Measurements from ENCODE around the gene MLXIP. TPM values are rescaled to one million over a fixed set of nuclear protein-coding genes. Genes with fewer than 3 reads are reported as not detected.

The MLXIP gene
- polyA plus RNA-seq, 3 donors = 25.2 to 27.9 (median 25.5) TPM

DNA sequence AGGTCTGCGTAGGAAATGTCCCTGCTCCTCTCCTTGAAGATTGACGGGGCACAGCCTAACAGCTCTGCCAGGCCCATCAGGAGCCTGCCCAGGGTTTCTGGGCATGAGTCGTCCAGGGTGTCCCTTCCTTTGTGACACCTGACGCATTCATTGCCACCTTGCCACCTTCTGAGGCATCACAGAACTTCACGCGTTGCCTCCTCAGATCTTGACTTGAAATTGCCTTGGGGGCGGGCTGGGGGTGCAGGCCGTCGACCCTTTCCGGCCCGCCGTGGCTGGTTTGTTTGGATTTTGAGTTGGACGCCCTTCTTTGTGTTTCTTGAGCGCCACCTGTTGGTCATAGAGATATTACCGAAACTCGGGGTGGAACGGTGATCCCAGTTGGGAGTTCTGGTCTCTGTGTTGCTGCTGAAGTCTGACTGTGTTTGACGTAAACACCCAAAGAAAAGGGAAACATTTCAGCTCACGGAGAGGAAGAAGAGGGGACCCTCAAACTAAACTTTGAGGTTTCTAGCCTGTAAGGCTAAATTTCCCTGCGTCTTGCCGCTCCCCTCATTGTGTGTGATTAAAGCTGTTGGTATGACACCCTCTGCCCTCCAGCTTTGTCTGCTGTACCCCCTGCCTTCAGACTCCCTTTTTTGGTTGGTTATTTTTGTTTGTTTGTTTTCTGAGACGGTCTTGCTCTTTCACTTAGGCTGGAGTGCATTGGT is 44.6 kb downstream of the MLXIP start:
- peak in 2 of 3 donors; percentile 38 to 65 for DNase-seq (ENCODE audit: low read depth in 3 of 3, low spot score in 2 of 3)

DNA sequence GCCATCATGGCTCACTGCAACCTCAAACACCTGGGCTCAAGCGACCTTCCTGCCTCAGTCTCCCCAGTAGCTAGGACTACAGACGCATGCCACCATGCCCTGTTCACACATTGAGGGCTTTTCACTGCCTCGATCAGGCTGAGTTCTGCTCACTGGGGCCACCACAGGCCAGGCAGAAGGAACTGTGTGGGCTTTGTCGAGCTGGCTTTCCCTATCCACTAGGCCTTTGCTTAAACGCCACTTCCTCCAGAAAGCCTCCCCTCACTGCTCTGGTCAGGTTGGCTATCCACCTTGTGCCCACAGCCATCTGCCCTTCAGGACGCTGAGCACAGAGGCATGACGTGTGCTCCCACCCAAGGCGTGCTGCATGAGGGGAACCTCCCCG is 45.2 kb downstream of the MLXIP start:
- DNase-seq (ENCODE audit: low read depth in 3 of 3, low spot score in 2 of 3) = no peak

DNA sequence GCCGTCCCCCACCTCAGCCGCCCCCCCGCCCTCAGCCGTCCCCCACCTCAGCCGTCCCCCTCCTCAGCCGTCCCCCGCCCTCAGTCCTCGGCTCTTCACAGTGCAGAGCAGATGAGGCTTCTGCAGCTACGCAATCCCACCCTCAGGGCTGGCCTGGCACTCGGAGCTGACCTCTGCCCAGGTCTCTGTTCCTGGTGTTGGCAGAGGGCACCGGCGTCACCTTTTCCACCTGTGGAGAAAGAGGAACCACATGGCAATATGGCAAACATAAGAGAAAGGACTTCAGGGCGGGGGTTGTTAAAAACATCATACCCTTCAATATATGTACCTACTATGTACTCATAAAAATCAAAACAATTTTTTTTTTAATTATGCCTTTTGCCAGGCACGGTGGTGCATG is 45.8 kb downstream of the MLXIP start:
- no peak for DNase-seq (ENCODE audit: low read depth in 3 of 3, low spot score in 2 of 3)

DNA sequence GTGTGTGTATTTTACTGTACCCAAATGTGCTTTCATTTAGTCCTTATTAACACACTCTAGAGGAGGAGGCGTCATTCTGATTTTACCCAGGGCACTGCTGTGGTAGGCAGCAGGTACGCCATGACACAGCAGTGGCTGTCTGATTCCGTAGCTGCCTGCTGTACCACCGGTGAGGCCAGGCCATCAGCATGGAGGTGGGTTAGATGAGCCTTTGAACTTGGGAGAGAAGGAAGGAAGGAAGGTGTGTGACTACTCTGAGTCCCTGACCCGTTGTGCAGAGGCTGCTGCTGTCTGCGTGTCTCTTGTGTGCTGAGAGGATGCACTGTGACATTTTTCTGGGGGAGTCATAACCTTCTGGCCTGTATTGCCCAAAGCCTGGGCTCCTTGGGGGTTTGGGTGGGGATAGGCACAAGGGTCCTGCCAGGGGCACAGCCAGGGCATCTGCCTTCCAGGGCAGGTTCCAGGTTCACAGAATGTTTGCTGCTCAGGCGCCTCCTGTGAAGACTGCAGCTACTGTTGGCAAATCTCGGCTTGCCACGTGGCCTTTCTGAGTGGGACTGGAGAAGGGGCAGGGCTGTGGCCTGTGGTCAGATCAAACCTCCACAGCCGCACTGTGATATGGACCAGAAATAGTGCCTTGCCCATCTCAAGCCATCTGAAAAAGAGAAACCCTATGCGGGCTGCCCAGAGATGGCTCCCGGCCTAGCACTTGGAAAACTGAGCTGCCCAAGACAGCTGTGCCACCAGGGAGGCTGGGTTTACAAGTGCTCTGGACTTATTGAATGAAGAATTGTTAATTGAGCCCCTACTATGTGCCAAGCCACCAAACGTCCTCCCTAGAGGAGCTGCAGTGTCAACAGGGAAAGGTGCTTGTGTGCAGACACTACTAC is 47.1 kb downstream of the MLXIP start:
- DNase-seq (ENCODE audit: low read depth in 3 of 3, low spot score in 2 of 3) = no peak

DNA sequence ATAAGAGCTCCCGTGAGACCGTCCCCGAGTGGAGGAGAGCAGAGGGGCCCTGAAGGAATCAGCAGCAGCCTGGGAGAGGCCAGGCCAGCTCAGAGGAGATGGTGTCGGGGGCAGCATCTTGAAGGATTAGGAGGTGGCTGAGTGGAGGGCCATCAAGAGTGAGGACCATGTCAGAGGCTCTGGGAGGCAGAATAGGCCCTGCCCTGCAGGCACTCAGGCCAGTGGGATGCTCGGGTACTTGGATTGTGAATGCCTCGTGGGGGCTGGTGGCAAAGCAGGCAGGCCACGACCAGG is 47.7 kb downstream of the MLXIP start:
- DNase-seq (ENCODE audit: low read depth in 3 of 3, low spot score in 2 of 3) = no peak

DNA sequence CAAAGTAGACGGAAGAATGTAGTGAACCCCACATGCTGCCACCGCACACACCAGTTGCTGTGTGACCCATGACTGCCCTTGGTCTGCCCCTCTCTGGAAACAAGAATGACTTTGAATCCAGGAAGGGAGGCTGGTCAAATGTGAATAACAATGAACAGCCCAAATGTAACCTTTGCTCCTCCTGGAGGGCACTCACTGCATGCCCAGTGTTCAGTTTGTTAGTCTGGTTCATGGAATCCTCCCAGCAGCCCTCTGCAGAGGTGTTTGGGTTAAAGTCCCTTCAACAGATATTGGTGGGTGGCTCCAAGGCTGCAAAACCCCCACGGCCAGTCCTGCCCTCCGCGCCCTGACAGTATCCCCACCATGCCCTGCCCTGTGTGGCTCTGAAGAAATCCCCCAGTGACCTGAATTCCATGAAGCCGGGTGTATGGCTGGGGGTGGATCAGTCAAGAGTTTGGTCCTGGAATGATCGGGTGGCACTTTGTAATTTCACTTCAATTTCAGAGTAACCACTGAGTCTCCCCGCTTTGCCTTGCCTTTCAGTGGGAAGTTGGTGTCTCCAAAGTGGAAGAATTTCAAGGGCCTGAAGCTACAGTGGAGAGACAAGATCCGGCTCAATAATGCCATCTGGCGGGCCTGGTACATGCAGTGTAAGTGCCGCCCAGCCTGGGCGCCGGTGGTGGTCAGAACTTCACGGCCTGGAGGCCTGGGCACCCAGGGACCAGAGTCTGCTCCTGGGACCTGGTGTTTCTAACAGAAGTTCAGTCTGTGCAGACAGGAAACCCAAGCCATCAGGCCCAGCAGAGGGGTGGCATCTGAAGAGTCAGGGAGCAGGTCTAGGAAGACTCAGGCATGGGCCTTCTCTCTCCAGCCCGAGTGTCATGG is 48.4 kb downstream of the MLXIP start:
- no peak for DNase-seq (ENCODE audit: low read depth in 3 of 3, low spot score in 2 of 3)

DNA sequence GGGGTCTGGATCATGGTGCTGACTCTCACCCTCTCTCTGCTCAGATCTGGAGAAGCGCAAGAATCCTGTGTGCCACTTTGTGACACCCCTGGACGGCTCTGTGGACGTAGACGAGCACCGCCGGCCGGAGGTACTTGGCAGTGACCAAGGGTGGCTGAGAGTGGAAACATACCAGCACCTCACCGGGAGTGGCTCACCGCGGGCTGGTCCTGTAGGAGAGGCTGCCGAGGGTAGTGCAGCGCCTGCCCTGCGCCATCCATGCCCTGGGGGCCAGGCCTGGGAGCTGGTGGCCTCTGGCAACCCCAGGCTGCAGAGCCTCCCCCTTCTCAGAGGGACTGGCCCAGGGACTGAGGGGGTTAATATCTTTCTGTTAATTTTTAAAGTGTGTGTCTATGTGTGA is 49.3 kb downstream of the MLXIP start:
- DNase-seq (ENCODE audit: low read depth in 3 of 3, low spot score in 2 of 3) = no peak

DNA sequence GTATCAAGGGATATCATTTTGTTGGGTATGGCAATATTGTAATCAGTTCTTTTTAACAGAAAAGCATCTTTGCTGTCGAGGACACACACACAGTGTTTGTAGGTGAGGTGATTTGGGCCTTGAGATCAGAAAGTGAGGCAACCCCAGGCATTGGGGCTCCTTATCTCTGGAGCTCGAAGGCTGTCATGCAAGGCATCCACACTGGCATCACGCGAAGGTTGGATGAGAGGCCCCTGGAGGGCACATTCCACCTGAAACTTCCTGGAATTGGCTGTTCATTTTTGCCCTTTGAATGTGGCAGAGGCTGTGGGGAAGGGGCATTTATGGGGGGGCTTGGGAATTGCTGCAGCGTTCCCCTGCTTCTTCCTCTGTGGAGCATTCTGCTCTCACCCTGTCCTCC is 49.9 kb downstream of the MLXIP start:
- DNase-seq (ENCODE audit: low read depth in 3 of 3, low spot score in 2 of 3) = no peak

DNA sequence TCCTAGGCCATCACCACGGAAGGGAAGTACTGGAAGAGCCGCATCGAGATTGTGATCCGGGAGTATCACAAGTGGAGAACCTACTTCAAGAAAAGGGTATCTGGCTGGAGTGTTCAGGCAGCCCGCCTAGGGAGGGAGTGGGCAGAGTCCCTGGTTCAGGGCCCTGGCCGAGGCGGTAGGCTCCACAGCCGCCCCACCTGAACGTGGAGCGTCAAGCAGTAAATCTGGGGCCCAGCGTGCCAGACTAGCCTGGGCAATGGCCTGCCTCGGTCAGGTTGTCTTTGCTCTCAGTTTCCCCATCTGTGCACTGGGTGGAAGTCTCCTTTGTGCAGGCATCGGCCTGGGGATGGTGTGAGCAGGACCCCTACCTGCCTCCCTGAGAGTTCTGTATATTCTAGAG is 50.6 kb downstream of the MLXIP start:
- no peak for DNase-seq (ENCODE audit: low read depth in 3 of 3, low spot score in 2 of 3)

DNA sequence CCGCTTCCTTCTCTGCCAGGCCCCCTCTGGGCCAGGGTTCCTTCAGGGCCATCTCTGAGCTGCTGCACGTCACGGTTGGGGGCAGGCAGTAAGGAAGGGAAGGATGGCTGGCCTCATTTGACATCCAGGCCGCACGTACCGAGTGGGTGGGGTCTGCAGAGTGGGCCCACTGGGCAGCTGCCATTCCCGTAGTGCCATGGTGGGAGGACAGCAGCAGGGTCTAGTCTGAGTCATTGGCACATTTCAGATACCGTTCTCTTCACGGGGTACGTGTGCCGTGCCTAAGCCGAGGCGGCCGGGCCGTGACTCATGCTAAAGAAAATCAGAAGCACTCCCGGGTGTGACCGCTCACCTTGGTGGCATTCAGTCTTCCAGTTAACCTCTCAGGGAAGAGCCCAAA is 51.6 kb downstream of the MLXIP start:
- DNase-seq (ENCODE audit: low read depth in 3 of 3, low spot score in 2 of 3) = no peak

DNA sequence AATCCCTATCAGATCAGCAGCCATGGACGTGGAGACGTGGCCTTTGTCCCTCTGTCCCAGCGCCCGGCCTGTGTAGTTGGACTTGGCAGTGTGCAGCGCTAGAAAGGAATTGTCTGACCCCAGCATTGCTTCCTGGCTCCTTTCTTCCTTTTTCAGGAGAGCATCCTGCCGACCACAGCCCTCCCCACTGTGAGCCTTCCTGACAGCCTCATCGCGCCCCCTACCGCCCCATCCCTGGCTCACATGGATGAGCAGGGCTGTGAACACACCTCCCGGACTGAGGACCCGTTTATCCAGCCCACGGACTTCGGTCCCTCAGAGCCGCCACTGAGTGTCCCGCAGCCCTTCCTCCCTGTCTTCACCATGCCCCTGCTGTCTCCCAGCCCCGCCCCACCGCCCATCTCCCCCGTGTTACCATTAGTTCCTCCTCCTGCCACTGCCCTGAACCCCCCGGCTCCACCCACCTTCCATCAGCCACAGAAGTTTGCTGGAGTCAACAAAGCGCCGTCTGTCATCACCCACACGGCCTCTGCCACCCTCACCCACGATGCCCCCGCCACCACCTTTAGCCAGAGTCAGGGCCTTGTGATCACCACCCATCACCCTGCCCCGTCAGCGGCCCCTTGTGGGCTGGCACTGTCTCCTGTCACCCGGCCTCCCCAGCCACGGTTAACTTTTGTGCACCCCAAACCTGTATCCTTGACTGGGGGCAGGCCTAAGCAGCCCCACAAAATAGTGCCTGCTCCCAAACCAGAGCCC is 54.8 kb downstream of the MLXIP start:
- DNase-seq (ENCODE audit: low read depth in 3 of 3, low spot score in 2 of 3) = no peak

DNA sequence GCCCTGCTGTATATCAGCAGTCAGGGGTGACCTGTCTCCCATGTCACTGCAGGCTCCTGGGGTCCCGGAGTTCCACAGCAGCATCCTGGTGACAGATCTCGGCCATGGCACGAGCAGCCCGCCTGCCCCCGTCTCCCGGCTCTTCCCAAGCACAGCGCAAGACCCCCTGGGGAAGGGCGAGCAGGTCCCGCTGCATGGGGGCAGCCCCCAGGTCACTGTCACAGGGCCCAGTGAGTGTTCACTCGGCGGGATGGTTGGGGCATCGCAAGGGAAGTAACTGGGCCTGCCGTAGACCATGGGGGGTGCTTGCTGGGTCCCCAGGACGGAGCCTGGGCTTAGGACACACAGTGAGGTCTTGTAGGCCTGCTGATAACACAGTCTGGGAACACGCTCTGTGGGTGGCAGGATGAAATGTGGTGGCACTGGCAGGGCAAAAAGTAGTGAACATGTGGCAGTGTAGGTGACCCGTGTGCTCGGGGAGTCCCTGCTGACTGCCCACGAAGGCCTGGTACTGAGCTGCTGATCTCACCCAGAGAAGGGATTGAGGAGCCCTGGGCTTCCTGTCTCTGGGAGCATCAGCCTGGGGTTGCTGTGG is 57.0 kb downstream of the MLXIP start:
- no peak for DNase-seq (ENCODE audit: low read depth in 3 of 3, low spot score in 2 of 3)

DNA sequence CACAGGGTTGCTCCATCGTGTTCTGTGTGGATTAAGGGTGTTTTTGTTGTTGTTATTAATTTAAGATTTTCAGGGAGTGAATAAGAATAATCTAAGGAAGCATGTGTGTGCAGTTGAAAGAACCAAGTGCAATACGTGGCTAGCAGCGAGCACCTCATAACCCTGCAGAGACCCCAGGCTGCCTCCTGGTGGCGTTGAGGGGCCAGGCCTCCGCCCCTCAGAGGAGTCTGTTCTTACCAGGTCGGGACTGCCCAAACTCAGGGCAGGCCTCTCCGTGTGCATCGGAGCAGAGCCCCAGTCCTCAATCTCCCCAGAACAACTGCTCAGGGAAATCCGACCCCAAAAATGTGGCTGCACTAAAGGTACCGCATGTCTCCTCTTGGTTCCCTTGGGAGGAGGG is 58.7 kb downstream of the MLXIP start:
- DNase-seq (ENCODE audit: low read depth in 3 of 3, low spot score in 2 of 3) = no peak

DNA sequence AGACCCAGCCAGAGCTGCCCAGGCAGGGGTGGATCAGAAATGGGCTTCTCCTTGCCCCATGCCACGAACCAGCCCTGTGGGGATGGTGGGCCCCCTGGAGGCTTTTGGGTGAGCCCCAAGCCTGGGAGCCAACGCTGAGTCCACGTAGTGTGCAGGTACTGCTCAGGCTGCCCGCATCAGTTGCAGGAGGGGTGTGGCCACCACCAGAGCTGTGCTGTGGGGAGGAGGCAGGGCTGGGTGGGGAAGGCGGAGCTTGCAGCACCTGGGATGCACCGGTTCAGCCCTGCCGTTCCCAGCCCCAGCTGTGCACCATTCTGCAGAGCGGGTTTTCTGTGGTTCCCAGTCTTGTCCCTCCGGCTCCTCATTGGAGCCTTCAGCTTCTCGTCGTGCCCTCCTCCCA is 59.1 kb downstream of the MLXIP start:
- DNase-seq (ENCODE audit: low read depth in 3 of 3, low spot score in 2 of 3) = peak in 1 of 3 donors; percentile 12

DNA sequence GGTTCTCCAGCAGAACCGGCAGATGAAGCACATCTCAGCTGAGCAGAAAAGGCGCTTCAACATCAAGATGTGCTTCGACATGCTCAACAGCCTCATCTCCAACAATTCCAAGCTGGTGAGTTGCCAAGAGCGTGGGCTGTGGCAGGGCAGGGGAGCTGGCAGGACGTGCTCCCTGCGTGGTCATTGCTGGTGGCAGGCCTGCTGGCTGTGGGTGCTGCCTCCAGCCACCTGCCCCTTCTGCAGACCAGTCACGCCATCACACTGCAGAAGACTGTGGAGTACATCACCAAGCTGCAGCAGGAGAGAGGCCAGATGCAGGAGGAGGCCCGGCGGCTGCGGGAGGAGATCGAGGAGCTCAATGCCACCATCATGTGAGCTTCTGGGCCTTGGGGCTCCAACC is 59.6 kb downstream of the MLXIP start:
- DNase-seq (ENCODE audit: low read depth in 3 of 3, low spot score in 2 of 3) = no peak

DNA sequence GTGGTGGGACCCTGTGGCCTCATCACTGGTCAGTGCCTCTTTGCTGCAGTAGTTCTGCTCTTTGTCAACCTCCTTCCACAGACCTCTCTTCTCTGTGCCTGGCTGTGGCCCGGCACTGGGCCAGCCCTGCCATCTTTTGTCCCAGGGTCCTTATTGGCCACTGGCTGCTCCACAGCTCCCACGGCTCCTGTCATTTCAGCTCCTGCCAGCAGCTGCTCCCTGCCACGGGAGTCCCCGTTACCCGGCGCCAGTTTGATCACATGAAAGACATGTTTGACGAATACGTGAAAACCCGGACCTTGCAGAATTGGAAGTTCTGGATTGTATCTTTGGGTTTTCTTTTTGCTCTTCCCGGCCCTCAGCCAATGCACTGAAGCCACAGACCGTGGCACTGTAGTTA is 60.1 kb downstream of the MLXIP start:
- DNase-seq (ENCODE audit: low read depth in 3 of 3, low spot score in 2 of 3) = no peak

DNA sequence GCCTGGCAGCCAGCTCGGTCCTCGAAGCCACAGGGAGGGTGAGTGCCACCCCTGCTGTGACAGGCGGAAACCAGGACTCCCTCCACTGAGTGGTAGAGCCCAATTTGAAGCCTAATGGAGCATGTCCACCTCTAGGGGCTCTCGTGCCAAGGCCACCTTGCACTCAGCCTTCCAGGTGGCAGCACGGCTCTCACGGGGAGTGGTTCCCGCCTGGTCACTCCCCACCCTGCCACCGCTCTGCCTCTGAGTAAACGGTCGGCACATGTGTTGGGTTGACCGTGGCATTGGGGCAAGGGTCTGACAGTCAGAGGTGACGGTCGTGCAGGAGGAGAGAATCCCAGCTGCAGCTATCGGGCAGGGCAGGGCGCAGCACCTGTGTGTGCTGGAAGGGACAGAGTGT is 60.7 kb downstream of the MLXIP start:
- DNase-seq (ENCODE audit: low read depth in 3 of 3, low spot score in 2 of 3) = no peak

DNA sequence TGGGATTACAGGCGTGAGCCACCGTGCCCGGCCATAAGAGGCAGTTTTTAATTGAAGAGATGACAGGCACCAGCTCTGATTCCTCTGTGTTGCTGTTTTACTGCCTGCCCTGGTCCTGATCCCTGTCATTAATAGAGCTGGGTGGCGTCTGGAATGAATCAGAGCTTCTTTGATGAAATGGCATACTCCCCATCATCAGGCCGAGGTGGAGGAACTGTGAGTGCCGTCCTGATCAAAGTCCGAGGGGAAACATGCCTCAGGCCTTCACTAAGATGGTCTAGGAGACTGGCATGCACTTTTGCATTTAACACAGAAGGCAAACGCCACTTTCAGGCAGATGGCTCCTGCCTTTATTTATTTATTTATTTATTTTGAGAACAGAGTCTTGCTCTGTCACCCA is 61.4 kb downstream of the MLXIP start:
- DNase-seq (ENCODE audit: low read depth in 3 of 3, low spot score in 2 of 3) = no peak

DNA sequence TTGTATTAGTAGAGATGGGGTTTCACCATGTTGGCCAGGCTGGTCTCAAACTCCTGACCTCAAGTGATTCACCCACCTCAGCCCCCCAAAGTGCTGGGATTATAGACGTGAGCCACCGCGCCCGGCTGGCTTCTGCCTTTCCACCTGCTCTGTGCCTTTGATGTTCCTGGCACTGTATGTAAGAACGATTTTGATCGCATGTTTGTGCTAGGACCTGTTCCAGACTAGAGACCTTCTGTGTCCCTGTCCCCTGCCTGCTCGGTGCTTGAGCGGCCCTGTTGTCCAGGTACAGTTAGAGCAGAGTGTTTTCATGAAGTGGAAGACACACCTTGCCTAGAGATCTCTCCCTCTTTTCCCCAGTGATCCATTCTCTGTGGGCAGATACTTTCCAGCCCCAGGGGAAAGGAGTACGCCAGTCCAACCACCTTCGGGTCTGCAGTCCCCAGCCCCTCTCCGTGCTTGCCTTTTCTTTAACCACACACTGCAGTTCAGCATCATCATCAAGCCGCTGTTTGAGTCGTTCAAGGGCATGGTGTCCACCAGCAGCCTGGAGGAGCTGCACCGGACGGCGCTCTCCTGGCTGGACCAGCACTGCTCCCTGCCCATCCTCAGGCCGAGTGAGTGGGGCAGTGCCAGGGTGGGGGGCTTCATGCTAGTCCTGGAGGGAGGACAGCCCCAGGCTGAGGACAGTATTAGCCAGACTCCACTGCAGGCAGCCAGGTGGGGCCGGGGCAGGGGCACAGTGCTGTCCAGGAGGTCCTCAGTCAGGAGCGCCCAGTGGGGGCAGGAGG is 62.1 kb downstream of the MLXIP start:
- no peak for DNase-seq (ENCODE audit: low read depth in 3 of 3, low spot score in 2 of 3)

Measured in right renal cortex interstitium (tissue), 3 donors.